Activated T-helper 1 cell treated with Interleukin-2 at 50 U/mL for 16 hours (primary cell): ENCODE results near the gene PTPN3.
"Not testable (repeated sequence)": the region's sequence is repeated elsewhere in the genome, so short reads cannot be mapped to it uniquely, and the experiment has no call there.

ENCODE experiments used
- DNase-seq: peaks from one replicate; pipeline ENCODE4 v3.0.0-alpha.2; 2020; ENCODE audit warnings: low read depth

The PTPN3 gene

GRCh38 chr9:109385499-109385898, 112.6 kb downstream of the PTPN3 start:
- no peak for DNase-seq

GRCh38 chr9:109383947-109384346, 114.2 kb downstream of the PTPN3 start:
- DNase-seq, result no peak

DNA sequence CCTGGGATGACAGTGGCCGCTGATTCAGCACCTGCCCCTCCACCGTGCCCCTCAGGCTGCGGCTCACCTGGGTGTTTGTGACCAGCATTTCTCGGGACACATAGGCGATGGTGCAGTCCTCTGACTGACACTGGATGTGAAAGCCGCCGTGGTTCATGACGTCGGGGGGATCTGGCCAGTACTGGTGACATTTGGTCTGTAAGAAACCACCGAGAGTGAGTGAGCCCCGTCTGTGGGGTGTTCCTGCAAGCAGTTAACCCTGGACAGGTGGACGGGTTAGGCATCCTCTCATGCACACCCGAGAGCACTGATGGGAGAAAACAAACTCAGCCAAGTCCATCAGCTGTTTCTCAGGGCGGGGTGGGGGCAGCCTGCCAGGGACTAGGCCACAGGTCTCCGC, 114.8 kb downstream of the PTPN3 start:
- DNase-seq, result no peak

GRCh38 chr9:109382585-109382984, 115.5 kb downstream of the PTPN3 start:
- no peak for DNase-seq

DNA sequence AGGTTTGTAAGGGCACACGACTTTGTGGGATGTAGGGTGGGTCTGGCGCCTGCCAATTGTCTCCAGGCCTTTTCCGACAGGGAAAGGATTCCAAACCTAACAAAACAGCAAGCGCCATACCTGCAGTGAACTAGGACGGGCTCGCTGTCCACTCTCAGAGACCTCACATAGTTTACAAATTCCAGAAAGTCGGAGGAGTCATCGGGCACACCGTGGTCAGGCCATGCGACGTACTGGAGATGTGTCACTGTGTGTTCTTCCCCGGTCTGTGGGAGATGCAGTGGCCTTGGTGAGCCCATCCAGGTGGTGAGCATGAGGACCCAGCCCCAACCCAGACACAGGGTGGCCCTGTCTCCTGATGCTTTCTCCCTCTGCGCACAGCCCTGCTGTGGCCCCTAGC, 115.9 kb downstream of the PTPN3 start:
- DNase-seq, result no peak

GRCh38 chr9:109381011-109381729, 116.9 kb downstream of the PTPN3 start:
- no peak for DNase-seq

GRCh38 chr9:109379513-109379912, 118.6 kb downstream of the PTPN3 start:
- DNase-seq, result no peak

- no peak for DNase-seq
These were observed 119.8 kb downstream of the PTPN3 start for GRCh38 chr9:109378316-109378715.

GRCh38 chr9:109372246-109372645, 125.9 kb downstream of the PTPN3 start:
- no peak for DNase-seq

DNA sequence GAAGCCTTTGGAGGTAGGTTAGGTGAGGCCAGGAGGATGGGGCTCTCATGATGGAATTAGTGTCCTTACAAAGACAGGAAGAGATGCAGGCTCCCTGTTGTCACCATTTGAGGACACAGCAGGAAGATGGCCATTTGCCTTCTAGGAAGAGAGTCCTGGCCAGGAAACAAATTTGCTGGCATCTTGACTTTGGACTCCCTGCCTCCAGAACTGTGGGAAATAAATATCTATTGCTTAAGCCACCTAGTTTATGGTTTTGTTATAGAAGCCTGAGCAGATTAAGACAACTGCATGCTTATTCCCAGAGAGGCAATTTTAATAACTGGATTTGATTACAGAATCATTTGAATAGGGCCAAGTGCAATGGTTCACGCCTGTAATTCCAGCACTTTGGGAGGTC, 126.7 kb downstream of the PTPN3 start:
- no peak for DNase-seq

DNA sequence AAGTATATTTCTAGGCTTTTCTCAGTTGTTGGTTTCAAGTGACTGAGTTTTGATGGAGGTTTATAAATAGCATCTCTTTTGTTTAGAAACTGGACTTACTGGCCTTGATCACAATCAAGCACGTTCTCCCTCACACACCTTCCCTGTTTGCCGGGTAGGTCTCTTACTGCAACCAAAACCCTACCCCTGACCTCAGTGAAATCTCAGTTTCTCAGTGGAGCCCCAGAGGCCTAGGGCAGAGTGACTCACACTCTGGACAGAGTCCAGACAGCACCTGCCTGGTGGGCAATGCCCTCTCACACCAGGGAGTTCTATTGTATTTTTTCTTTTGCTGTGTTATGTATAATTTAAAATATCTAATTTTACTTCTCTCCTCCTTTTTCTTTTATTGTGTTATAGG, 128.8 kb downstream of the PTPN3 start:
- DNase-seq, result no peak

- DNase-seq, result no peak
These were observed 137.3 kb downstream of the PTPN3 start for GRCh38 chr9:109360771-109361170.

DNA sequence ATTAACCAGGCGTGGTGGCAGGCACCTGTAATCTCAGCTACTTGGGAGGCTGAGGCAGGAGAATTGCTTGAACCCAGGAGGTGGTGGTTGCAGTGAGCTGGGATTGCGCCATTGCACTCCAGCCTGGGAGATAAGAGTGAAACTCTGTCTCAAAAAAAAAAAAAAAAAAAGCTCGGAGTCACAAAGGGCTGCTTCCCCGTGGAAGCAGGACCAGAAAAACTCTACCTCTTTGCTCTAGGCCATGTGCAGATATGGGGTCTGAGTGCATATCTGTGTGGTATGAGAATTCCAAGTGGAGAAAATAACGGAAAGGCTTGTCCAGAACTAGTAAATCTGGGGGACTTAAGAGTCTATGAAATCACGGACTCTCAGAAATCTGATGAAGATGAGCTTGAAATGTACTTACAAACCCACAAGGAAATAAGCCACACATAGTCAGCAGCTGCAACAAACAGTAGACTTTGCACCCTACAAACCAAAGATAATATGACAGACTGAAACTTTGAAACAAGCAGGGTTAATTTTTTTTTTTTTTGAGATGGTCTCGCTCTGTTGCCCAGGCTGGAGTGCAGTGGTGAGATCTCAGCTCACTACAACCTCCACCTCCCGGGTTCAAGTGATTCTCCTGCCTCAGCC, 139.0 kb downstream of the PTPN3 start:
- not testable (repeated sequence) for DNase-seq

DNA sequence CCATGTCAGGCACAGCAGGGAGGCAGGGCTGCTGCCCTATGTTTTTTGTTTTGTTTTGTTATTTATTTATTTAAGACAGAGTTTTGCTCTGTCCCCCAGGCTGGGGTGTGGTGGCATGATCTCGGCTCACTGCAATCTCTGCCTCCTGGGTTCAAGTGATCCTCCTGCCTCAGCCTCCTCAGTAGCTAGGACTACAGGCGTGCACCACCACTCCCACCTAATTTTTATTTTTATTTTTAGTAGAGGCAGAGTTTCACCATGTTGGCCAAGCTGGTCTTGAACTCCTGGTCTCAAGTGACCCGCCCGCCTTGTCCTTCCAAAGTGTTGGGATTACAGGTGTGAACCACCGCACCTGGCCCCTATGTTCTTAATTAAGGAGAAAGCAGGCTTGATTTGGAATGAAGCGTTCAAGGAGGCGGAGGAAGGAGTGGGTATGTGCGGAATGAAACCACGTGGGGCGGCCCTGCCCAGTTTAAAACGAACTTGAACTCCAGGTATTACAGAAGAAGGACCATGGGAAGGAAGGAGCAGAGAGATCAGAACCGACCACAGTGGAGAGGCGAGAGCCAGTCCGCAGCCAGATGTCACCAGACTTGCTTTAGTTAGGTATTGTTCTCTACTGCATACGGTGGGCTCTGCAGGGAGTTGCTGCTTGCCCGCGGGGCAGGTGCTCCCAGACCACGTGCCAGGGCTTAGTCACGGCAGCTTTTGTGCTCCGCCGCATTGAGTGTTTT, 142.4 kb downstream of the PTPN3 start:
- no peak for DNase-seq

DNA sequence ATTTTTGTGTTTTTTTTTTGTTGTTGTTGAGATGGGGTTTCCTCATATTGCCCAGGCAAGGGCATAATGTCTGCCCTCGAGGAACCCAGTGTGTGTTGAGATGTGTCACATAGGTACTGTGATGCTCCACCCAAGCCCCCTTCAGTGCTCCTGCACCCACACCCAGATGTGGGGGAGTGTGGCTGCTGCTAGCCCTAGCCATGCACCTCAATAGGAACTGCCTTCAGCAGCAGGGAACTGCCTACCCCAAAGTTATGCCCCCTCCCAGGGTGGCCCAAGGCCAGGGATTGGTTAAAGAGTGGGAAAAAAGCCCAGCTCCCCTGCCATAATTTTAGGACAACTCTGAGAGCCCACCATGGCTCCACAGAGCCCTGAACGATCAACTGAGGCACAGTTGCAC, 143.9 kb downstream of the PTPN3 start:
- no peak for DNase-seq

DNA sequence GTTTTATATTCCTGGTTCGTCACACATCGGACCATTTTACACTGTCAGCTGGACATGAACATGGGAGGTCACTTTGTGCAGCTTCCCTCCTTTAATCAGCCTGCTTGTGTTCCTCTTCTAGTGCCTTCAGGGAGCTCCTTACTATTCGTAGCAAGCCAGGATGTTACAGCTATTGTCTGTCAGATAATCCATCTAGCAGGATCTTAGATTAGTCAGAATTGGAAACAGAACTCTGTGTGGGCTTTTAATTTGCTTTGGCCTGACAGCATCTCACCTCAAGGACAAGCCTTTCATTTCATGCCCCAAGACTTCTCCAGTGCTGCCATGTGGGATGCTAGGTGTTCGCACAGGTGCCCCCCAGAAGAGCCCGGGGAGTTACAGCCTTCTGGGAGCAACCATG, 147.1 kb downstream of the PTPN3 start:
- no peak for DNase-seq

- DNase-seq, result no peak
These were observed 148.7 kb downstream of the PTPN3 start for GRCh38 chr9:109349421-109349846.

- no peak for DNase-seq
These were observed 151.2 kb downstream of the PTPN3 start for GRCh38 chr9:109346904-109347303.

GRCh38 chr9:109344866-109345265, 153.2 kb downstream of the PTPN3 start:
- DNase-seq, result no peak

GRCh38 chr9:109342878-109343277, 155.2 kb downstream of the PTPN3 start:
- no peak for DNase-seq

DNA sequence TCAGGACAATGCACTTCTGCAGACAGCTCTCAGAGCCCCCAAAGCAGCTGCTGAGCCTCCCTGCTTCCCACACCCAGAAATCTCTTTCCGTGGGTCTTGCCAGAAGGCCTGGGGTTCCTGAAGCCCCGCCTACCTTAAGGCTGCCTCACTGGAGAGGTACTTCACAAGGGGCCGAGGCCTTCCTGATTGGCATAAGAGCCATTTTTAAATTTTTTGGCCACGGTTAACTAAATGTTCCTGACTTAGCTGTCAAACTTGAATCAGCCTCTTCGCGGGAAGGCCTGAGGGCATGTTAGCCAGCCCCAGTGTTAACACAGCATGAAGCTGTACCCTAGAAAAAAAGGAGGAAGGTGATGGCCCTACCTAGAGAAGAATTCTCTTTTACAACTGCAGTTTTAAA, 156.5 kb downstream of the PTPN3 start:
- DNase-seq, result no peak

DNA sequence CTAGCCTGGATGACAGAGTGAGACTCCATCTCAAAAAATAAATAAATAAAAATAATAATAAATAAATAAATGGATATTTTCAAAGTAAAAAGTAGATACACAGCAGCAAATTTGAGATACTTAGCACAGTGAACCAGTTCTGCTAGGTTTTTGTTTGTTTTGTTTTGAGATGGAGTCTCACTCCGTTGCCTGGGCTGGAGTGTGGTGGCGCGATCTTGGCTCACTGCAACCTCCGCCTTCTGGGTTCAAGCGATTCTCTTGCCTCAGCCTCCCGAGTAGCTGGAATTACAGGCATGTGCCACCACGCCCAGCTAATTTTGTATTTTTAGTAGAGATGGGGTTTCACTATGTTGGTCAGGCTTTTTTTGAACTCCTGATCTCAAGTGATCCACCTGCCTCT, 157.1 kb downstream of the PTPN3 start:
- DNase-seq, result not testable (repeated sequence)

DNA sequence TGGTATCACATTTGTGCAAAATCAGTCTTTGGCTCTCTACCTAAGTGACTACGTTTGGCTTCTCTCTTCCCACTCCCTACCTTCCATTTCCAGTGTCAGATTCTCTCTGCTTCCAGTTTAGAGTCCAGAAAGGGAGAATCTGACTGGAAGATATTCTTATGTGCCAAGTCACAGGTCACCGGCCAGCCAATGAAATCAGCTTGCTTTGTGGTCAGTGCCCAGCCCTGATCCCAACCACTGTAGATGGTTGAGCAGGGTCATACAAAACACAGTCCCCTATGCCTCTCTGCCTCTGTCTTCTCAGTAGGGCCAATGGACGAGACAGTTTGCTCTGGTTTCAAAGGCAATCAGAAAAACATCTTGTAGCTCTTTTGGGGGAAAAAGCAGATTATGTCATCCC, 161.7 kb downstream of the PTPN3 start:
- no peak for DNase-seq
